ENCODE data around the gene DYRK1B.
"Not testable (repeated sequence)": the region's sequence is repeated elsewhere in the genome, so short reads cannot be mapped to it uniquely, and the experiment has no call there.

DYRK1B gene

GRCh38 chr19:39829702-39830275, 4.2 kb downstream of the DYRK1B start:
- no peak for DNase-seq

- no peak for DNase-seq
Observed at GRCh38 chr19:39828654-39829032, 5.3 kb downstream of the DYRK1B start.

GRCh38 chr19:39828015-39828653, 5.8 kb downstream of the DYRK1B start:
- DNase-seq: no peak

GRCh38 chr19:39827216-39827615, 6.7 kb downstream of the DYRK1B start:
- DNase-seq: no peak

- DNase-seq: no peak
Observed at GRCh38 chr19:39826311-39826945, 7.5 kb downstream of the DYRK1B start.

GRCh38 chr19:39825531-39826076, 8.4 kb downstream of the DYRK1B start:
- DNase-seq: no peak

- no peak for DNase-seq
Observed at GRCh38 chr19:39825093-39825463, 8.9 kb downstream of the DYRK1B start.

GRCh38 chr19:39824143-39825092, 9.5 kb downstream of the DYRK1B start:
- DNase-seq: peak; percentile 96

GRCh38 chr19:39823686-39824085, 10.3 kb downstream of the DYRK1B start:
- no peak for DNase-seq

- DNase-seq: no peak
Observed at GRCh38 chr19:39820696-39821095, 13.3 kb downstream of the DYRK1B start.

GRCh38 chr19:39819786-39820185, 14.2 kb downstream of the DYRK1B start:
- no peak for DNase-seq

GRCh38 chr19:39818626-39819097, 15.3 kb downstream of the DYRK1B start:
- DNase-seq: no peak

GRCh38 chr19:39817888-39818561, 15.9 kb downstream of the DYRK1B start:
- DNase-seq: no peak

- DNase-seq: no peak
Observed at GRCh38 chr19:39816287-39817048, 17.5 kb downstream of the DYRK1B start.

- no peak for DNase-seq
Observed at GRCh38 chr19:39814595-39814994, 19.4 kb downstream of the DYRK1B start.

- not testable (repeated sequence) for DNase-seq
Observed at GRCh38 chr19:39814111-39814510, 19.9 kb downstream of the DYRK1B start.

- no peak for DNase-seq
Observed at GRCh38 chr19:39813264-39813993, 20.5 kb downstream of the DYRK1B start.

GRCh38 chr19:39811064-39811463, 22.9 kb downstream of the DYRK1B start:
- no peak for DNase-seq

- DNase-seq: peak; percentile 38
Observed at GRCh38 chr19:39810424-39810823, 23.5 kb downstream of the DYRK1B start.

GRCh38 chr19:39809368-39809767, 24.6 kb downstream of the DYRK1B start:
- no peak for DNase-seq

- DNase-seq: not testable (repeated sequence)
Observed at GRCh38 chr19:39808688-39809087, 25.3 kb downstream of the DYRK1B start.

Data from NCI-H2171 (cell line).